Smooth muscle cell (in vitro differentiated cells): ENCODE measurements around the gene MT3. TPM values are rescaled to one million over a fixed set of nuclear protein-coding genes. Genes with fewer than 3 reads are reported as not detected.

Source experiments
- DNase-seq: peaks from one replicate; lab custom pipeline; 2025; ENCODE audit not compliant: unreplicated experiment; lab: John Stamatoyannopoulos, UW
- H2AFZ ChIP-seq: fragments of 200-600 bp; sonication (generic); 2 replicates; pipeline ENCODE4 v1.6.0; 2016; ENCODE audit warnings: antibody characterized with exemption, low read depth, mild to moderate bottlenecking
- H3F3A ChIP-seq: fragments of 200-600 bp; sonication (generic); 2 replicates; pipeline ENCODE4 v1.6.0; 2017; ENCODE audit warnings: antibody characterized with exemption, low read depth
- H3K27ac ChIP-seq: fragments of 200-600 bp; sonication (generic); 2 replicates; pipeline ENCODE4 v1.5.1; 2016; ENCODE audit warnings: low read depth, mild to moderate bottlenecking
- H3K27me3 ChIP-seq: fragments of 200-600 bp; sonication (generic); 2 replicates; pipeline ENCODE4 v1.6.1; 2016; ENCODE audit warnings: low read depth, mild to moderate bottlenecking
- H3K36me3 ChIP-seq: fragments of 200-600 bp; sonication (generic); 2 replicates; pipeline ENCODE4 v1.5.1; 2016; ENCODE audit warnings: low read depth
- H3K4me1 ChIP-seq: fragments of 200-600 bp; sonication (generic); 2 replicates; pipeline ENCODE4 v1.5.1; 2016; ENCODE audit warnings: low read depth
- H3K4me2 ChIP-seq: fragments of 200-600 bp; sonication (generic); 2 replicates; pipeline ENCODE4 v1.6.0; 2016; ENCODE audit warnings: mild to moderate bottlenecking
- H3K4me3 ChIP-seq: fragments of 200-600 bp; sonication (generic); 2 replicates; pipeline ENCODE4 v1.5.1; 2016; ENCODE audit warnings: mild to moderate bottlenecking
- H3K79me2 ChIP-seq: fragments of 200-600 bp; sonication (generic); 2 replicates; pipeline ENCODE4 v1.6.0; 2016; ENCODE audit warnings: low read depth, mild to moderate bottlenecking
- H3K9ac ChIP-seq: fragments of 200-600 bp; sonication (generic); 2 replicates; pipeline ENCODE4 v1.6.0; 2016; ENCODE audit warnings: low read depth
- H3K9me3 ChIP-seq: fragments of 200-600 bp; sonication (generic); replicated peaks from 2 replicates; pipeline ENCODE4 v1.5.1; 2016; ENCODE audit warnings: low read depth
- H4K20me1 ChIP-seq: fragments of 200-600 bp; sonication (generic); 2 replicates; pipeline ENCODE4 v1.6.0; 2016; ENCODE audit warnings: low read depth
- CTCF ChIP-seq: fragments of 200-600 bp; sonication (generic); IDR thresholded peaks from 2 replicates; pipeline ENCODE4 v1.5.1; 2017; ENCODE audit warnings: borderline replicate concordance, mild to moderate bottlenecking, antibody characterized with exemption; ENCODE audit not compliant: insufficient read depth, poor library complexity, severe bottlenecking
- WGBS: methylation state at CpG from one replicate; pipeline ENCODE4 v1.1.7; 2016; ENCODE audit warnings: low lambda C conversion rate; 5-methylcytosine and 5-hydroxymethylcytosine counted together
- polyA plus RNA-seq: library from polyadenylated mRNA; unstranded; fragments of >200 nt; fragmentation: Nextera tagmentation; extraction: Ambion mirVana; gene quantifications from 2 replicates; pipeline ENCODE4 v1.2.1, GENCODE V29; 2016
- total RNA-seq: library from RNA; depleted of rRNA; stranded (reverse); fragments of >200 nt; gene quantifications from 2 replicates; pipeline ENCODE4 v1.2.3, GENCODE V29; 2014

The MT3 gene
- total RNA-seq (not detected in 2 replicates), polyA plus RNA-seq (0.65 TPM in 1 of 2 replicates, not detected in the other)

- no peak within 1 kb of the TSS for H3K9ac ChIP-seq
- peak within 1 kb of the TSS; percentile 34 for H3K4me3 ChIP-seq
- 14% methylated on average over 55 of the region's 87 CpGs for WGBS
- no peak within 1 kb of the TSS for H3K27ac ChIP-seq
- H3K4me1 ChIP-seq, result no peaks in the 10 kb centered on the region
- no peaks in the 10 kb centered on the region for H3F3A ChIP-seq
- DNase-seq, result no peak
- no peak for TF ChIP-seq CTCF
- H3K36me3 ChIP-seq, result no peaks in the 10 kb centered on the region
- H4K20me1 ChIP-seq, result no peaks in the 10 kb centered on the region
- no peak within 1 kb of the TSS for H2AFZ ChIP-seq
- no peaks in the 10 kb centered on the region for H3K79me2 ChIP-seq
- H3K9me3 ChIP-seq, result no peaks in the 10 kb centered on the region
- peak within 1 kb of the TSS; percentile 78 for H3K4me2 ChIP-seq
- peaks cover 76% of the 10 kb centered on the region for H3K27me3 ChIP-seq
These were observed at the start of gene MT3 for GRCh38 chr16:56589141-56590039. Gene MT3 (plus strand): TSS chr16:56589528. CDS start chr16:56589591, 63 bp downstream.

- no peak for DNase-seq
- H3K4me2 ChIP-seq, result no peak overlapping the region
These were observed 49.7 kb upstream of the MT3 start for GRCh38 chr16:56539656-56540055.

GRCh38 chr16:56542039-56542438, 47.3 kb upstream of the MT3 start:
- Histone ChIP-seq H3K36me3 (no peaks in the 10 kb centered on the region), H3K9ac (no peak overlapping the region), H3K27ac (no peak overlapping the region), H3K4me2 (no peak overlapping the region), H4K20me1 (no peaks in the 10 kb centered on the region), H3F3A (no peaks in the 10 kb centered on the region), H3K4me1 (no peaks in the 10 kb centered on the region), H3K4me3 (no peak overlapping the region), H3K79me2 (no peaks in the 10 kb centered on the region), H2AFZ (no peak overlapping the region), H3K27me3 (peaks cover 1% of the 10 kb centered on the region), H3K9me3 (no peaks in the 10 kb centered on the region)
- no peak for DNase-seq
- TF ChIP-seq CTCF, result no peak
- 79% methylated on average over 2 of the region's 2 CpGs for WGBS

More at GRCh38 chr16:56539656-56540055, 49.7 kb upstream of the MT3 start:
- Histone ChIP-seq H3K4me3 (no peak overlapping the region), H3K9ac (no peak overlapping the region), H4K20me1 (no peaks in the 10 kb centered on the region), H3K79me2 (no peaks in the 10 kb centered on the region), H3K27me3 (peaks cover 16% of the 10 kb centered on the region), H3K4me1 (no peaks in the 10 kb centered on the region), H3F3A (no peaks in the 10 kb centered on the region), H3K27ac (no peak overlapping the region), H3K36me3 (no peaks in the 10 kb centered on the region), H3K9me3 (no peaks in the 10 kb centered on the region), H2AFZ (no peak overlapping the region)
- WGBS, result 86% methylated on average over 4 of the region's 4 CpGs
- TF ChIP-seq CTCF, result no peak
